A549 (cell line): ENCODE results near the gene BCAP31.

ENCODE experiments used
- CBX2 ChIP-seq: fragments of 200-600 bp; sonication (generic); IDR thresholded peaks from 2 replicates; pipeline ENCODE4 v1.6.1; 2016; ENCODE audit warnings: low read depth, mild to moderate bottlenecking, borderline replicate concordance
- HDAC2 ChIP-seq: fragments of 200-600 bp; sonication (generic); IDR thresholded peaks from 2 replicates; pipeline ENCODE4 v1.6.1; 2016
- JUN ChIP-seq, 2 experiments: fragments of >200 bp; sonication (Bioruptor Twin); formaldehyde crosslinking; IDR thresholded peaks; 2 replicates in 1 of 2; 3 replicates in 1 of 2; pipeline ENCODE4 v1.6.1; 2016 to 2017
- JUNB ChIP-seq: fragments of >200 bp; sonication (Bioruptor Twin); formaldehyde crosslinking; IDR thresholded peaks from 2 replicates; pipeline ENCODE4 v1.6.1; 2016
- MAFK ChIP-seq: fragments of 450-650 bp; IDR thresholded peaks from 2 replicates; pipeline ENCODE4 v1.6.1; 2014; ENCODE audit not compliant: partially characterized antibody
- RAD21 ChIP-seq, 2 experiments: fragments of >200 bp in 1 of 2; sonication (Bioruptor Twin) in 1 of 2; formaldehyde crosslinking in 1 of 2; IDR thresholded peaks in 1 of 2; conservative IDR thresholded peaks in 1 of 2; 2 replicates in 1 of 2; 3 replicates in 1 of 2; pipeline ENCODE4 v1.6.1; 2012 to 2018; ENCODE audit warnings: inconsistent platforms in 1 of 2
- SREBF2 ChIP-seq: fragments of 450-650 bp; IDR thresholded peaks from 2 replicates; pipeline ENCODE4 v1.6.1; 2014; ENCODE audit warnings: mild to moderate bottlenecking, moderate library complexity
- ZC3H11A ChIP-seq: fragments of 450-650 bp; IDR thresholded peaks from 2 replicates; pipeline ENCODE4 v1.6.1; 2014; ENCODE audit warnings: antibody characterized with exemption, mild to moderate bottlenecking
- TF ChIP-seq, protein P1 (sequence below): IDR thresholded peaks from 2 replicates; pipeline ENCODE4 v1.6.1; 2012
- TF ChIP-seq, protein P2 (sequence below): fragments of >200 bp; sonication (Bioruptor Twin); formaldehyde crosslinking; IDR thresholded peaks from 3 replicates; pipeline ENCODE4 v1.5.1; 2016
- TF ChIP-seq, protein P3 (sequence below): IDR thresholded peaks from 2 replicates; pipeline ENCODE4 v1.6.1; 2012; ENCODE audit warnings: low read depth, borderline replicate concordance
- TF ChIP-seq, protein P4 (sequence below): fragments of 150-350 bp; IDR thresholded peaks from 2 replicates; pipeline ENCODE4 v1.6.1; 2014; ENCODE audit warnings: low read depth, mild to moderate bottlenecking, low read length

DNA sequence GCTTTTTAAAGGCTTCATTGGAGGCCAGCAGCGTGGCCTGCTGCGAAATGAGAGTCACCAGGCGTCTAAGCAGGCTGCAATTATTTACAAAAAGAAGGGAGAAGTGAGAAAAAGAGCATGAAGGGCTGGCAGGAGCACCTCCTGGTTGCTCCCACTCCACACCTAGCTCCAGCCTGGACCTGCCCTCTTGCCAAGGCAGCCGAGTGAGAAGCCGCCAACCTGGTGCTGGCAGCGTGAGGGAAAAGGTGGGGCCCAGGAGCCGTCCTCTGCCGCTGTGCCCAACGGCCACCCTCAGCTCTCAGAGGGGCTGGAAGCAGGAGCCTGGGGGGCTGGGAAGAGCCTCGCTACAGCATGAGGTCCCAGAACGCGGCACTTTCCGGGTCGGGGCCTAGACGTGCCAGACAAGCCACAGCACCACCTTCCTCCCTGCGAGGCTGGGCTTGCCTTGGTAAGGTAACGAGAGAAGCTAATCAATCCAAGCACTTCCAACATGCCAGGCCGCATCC lies 20.1 kb downstream of the BCAP31 start:
- TF ChIP-seq, protein P1, sequence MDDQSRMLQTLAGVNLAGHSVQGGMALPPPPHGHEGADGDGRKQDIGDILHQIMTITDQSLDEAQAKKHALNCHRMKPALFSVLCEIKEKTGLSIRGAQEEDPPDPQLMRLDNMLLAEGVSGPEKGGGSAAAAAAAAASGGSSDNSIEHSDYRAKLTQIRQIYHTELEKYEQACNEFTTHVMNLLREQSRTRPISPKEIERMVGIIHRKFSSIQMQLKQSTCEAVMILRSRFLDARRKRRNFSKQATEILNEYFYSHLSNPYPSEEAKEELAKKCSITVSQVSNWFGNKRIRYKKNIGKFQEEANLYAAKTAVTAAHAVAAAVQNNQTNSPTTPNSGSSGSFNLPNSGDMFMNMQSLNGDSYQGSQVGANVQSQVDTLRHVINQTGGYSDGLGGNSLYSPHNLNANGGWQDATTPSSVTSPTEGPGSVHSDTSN = no peak
- TF ChIP-seq HDAC2 (no peak), CBX2 (no peak), SREBF2 (no peak), JUNB (no peak), MAFK (no peak), RAD21 (conservative IDR thresholded peaks at IDR 0.05 in 1 of 2, IDR thresholded peaks at IDR 0.05 in 1 of 2) (no peak), JUN (IDR thresholded peaks at IDR 0.05) (no peak), ZC3H11A (no peak)
- TF ChIP-seq, protein P2, sequence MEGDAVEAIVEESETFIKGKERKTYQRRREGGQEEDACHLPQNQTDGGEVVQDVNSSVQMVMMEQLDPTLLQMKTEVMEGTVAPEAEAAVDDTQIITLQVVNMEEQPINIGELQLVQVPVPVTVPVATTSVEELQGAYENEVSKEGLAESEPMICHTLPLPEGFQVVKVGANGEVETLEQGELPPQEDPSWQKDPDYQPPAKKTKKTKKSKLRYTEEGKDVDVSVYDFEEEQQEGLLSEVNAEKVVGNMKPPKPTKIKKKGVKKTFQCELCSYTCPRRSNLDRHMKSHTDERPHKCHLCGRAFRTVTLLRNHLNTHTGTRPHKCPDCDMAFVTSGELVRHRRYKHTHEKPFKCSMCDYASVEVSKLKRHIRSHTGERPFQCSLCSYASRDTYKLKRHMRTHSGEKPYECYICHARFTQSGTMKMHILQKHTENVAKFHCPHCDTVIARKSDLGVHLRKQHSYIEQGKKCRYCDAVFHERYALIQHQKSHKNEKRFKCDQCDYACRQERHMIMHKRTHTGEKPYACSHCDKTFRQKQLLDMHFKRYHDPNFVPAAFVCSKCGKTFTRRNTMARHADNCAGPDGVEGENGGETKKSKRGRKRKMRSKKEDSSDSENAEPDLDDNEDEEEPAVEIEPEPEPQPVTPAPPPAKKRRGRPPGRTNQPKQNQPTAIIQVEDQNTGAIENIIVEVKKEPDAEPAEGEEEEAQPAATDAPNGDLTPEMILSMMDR = no peak
- TF ChIP-seq, protein P3, sequence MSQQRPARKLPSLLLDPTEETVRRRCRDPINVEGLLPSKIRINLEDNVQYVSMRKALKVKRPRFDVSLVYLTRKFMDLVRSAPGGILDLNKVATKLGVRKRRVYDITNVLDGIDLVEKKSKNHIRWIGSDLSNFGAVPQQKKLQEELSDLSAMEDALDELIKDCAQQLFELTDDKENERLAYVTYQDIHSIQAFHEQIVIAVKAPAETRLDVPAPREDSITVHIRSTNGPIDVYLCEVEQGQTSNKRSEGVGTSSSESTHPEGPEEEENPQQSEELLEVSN = no peak
- TF ChIP-seq, protein P4, sequence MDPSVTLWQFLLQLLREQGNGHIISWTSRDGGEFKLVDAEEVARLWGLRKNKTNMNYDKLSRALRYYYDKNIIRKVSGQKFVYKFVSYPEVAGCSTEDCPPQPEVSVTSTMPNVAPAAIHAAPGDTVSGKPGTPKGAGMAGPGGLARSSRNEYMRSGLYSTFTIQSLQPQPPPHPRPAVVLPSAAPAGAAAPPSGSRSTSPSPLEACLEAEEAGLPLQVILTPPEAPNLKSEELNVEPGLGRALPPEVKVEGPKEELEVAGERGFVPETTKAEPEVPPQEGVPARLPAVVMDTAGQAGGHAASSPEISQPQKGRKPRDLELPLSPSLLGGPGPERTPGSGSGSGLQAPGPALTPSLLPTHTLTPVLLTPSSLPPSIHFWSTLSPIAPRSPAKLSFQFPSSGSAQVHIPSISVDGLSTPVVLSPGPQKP = no peak
